WTC11 (cell line): Measurements from ENCODE around the gene LHFPL2. TPM values are rescaled to one million over a fixed set of nuclear protein-coding genes. Genes with fewer than 3 reads are reported as not detected.

ENCODE experiments used
- ATAC-seq: fragments of 200-7000 bp; cut with Tn5 transposase; 2 replicates; pipeline ENCODE4 v1.10.0; 2021; ENCODE audit warnings: mild to moderate bottlenecking, moderate library complexity
- CTCF ChIA-PET: fragments of 300-600 bp; sonication (Branson Sonifier 250); formaldehyde crosslinking; loops from one replicate; lab custom pipeline; 2021; ENCODE audit warnings: antibody characterized with exemption; lab: Charles Lee
- POLR2A ChIA-PET: fragments of 350-600 bp; sonication (Branson Sonifier 250); formaldehyde crosslinking; loops from one replicate; lab custom pipeline; 2021; ENCODE audit warnings: antibody characterized with exemption; lab: Charles Lee
- DNase-seq: peaks from one replicate; pipeline ENCODE4 v3.0.0; 2021; ENCODE audit warnings: low spot score
- H3K27ac Mint-ChIP-seq: 2 replicates; pipeline ENCODE4 v1.8.0; 2021; ENCODE audit warnings: mixed read lengths
- H3K27me3 Mint-ChIP-seq: 2 replicates; pipeline ENCODE4 v1.8.0; 2021; ENCODE audit warnings: low read depth, mild to moderate bottlenecking, moderate library complexity, mixed read lengths
- H3K36me3 Mint-ChIP-seq: 2 replicates; pipeline ENCODE4 v1.8.0; 2021; ENCODE audit warnings: mixed read lengths
- H3K4me1 Mint-ChIP-seq: 2 replicates; pipeline ENCODE4 v1.8.0; 2022; ENCODE audit warnings: mixed read lengths
- H3K4me3 Mint-ChIP-seq: 2 replicates; pipeline ENCODE4 v1.8.0; 2021; ENCODE audit warnings: mild to moderate bottlenecking, moderate library complexity, mixed read lengths
- H3K9me3 Mint-ChIP-seq: 2 replicates; pipeline ENCODE4 v1.8.0; 2021; ENCODE audit warnings: mixed read lengths
- ATF1 ChIP-seq: sonication (generic); formaldehyde crosslinking; IDR thresholded peaks from 2 replicates; pipeline ENCODE4 v1.8.1; 2023; ENCODE audit warnings: mild to moderate bottlenecking, moderate library complexity, missing genetic modification reagents
- CBFB ChIP-seq: sonication (generic); formaldehyde crosslinking; IDR thresholded peaks from 2 replicates; pipeline ENCODE4 v1.8.1; 2022; ENCODE audit warnings: mild to moderate bottlenecking, low read depth, missing genetic modification reagents
- CDX4 ChIP-seq: fragments of 250-450 bp; sonication (Bioruptor Pico); IDR thresholded peaks from 2 replicates; pipeline ENCODE4 v1.9.0; 2021; ENCODE audit warnings: moderate library complexity, mild to moderate bottlenecking, inconsistent platforms, borderline replicate concordance
- CTCF ChIP-seq: fragments of 200-600 bp; IDR thresholded peaks from 2 replicates; pipeline ENCODE4 v1.8.0; 2022; ENCODE audit warnings: antibody characterized with exemption
- EMX1 ChIP-seq: fragments of 250-450 bp; sonication (Bioruptor Pico); IDR thresholded peaks from 2 replicates; pipeline ENCODE4 v1.8.0; 2021; ENCODE audit warnings: mild to moderate bottlenecking
- ERG ChIP-seq: fragments of 250-450 bp; sonication (Bioruptor Pico); IDR thresholded peaks from 2 replicates; pipeline ENCODE4 v1.8.0; 2021; ENCODE audit warnings: mild to moderate bottlenecking
- HMGA2 ChIP-seq: fragments of 250-450 bp; sonication (Bioruptor Pico); IDR thresholded peaks from 2 replicates; pipeline ENCODE4 v1.4.0; 2021; ENCODE audit warnings: mild to moderate bottlenecking, moderate library complexity
- NFATC4 ChIP-seq: fragments of 250-450 bp; sonication (Bioruptor Pico); IDR thresholded peaks from 2 replicates; pipeline ENCODE4 v1.9.0; 2021; ENCODE audit warnings: mild to moderate bottlenecking
- TEAD4 ChIP-seq: sonication (generic); formaldehyde crosslinking; IDR thresholded peaks from 2 replicates; pipeline ENCODE4 v1.8.0; 2022; ENCODE audit warnings: mild to moderate bottlenecking, missing genetic modification reagents
- ZNF317 ChIP-seq: sonication (generic); formaldehyde crosslinking; IDR thresholded peaks from 2 replicates; pipeline ENCODE4 v1.8.1; 2023; ENCODE audit warnings: low read depth, mild to moderate bottlenecking, moderate library complexity, missing genetic modification reagents, borderline replicate concordance
- total RNA-seq: library from RNA; stranded (reverse); gene quantifications from 3 replicates; pipeline ENCODE4 v1.2.3, GENCODE V29; 2021
- TF ChIP-seq, protein P1 (sequence below): sonication (generic); formaldehyde crosslinking; IDR thresholded peaks from 2 replicates; pipeline ENCODE4 v1.8.1; 2022; ENCODE audit warnings: low read depth, missing genetic modification reagents, borderline replicate concordance
- TF ChIP-seq, protein P2 (sequence below): sonication (generic); formaldehyde crosslinking; conservative IDR thresholded peaks from 2 replicates; pipeline ENCODE4 v1.8.1; 2022; ENCODE audit warnings: mild to moderate bottlenecking, missing genetic modification reagents
- TF ChIP-seq, protein P3 (sequence below): fragments of 250-450 bp; sonication (Bioruptor Pico); IDR thresholded peaks from 2 replicates; pipeline ENCODE4 v2.1.2; 2022; ENCODE audit warnings: mild to moderate bottlenecking, moderate library complexity
- TF ChIP-seq, protein P4 (sequence below): fragments of 250-450 bp; sonication (Bioruptor Pico); conservative IDR thresholded peaks from 2 replicates; pipeline ENCODE4 v1.9.0; 2021; ENCODE audit warnings: mild to moderate bottlenecking
- TF ChIP-seq, protein P5 (sequence below): sonication (generic); formaldehyde crosslinking; IDR thresholded peaks from 2 replicates; pipeline ENCODE4 v1.8.1; 2023; ENCODE audit warnings: mild to moderate bottlenecking, missing genetic modification reagents, moderate library complexity
- TF ChIP-seq, protein P6 (sequence below): sonication (generic); formaldehyde crosslinking; IDR thresholded peaks from 2 replicates; pipeline ENCODE4 v1.8.0; 2023; ENCODE audit warnings: missing genetic modification reagents, mild to moderate bottlenecking, borderline replicate concordance

LHFPL2 gene
- total RNA-seq, 1 experiment from 2014 or later, result 40.6 TPM

- Mint-ChIP-seq H3K4me3 (no peak overlapping the region), H3K36me3 (no peaks in the 10 kb centered on the region), H3K27me3 (no peaks in the 10 kb centered on the region), H3K4me1 (peaks cover 30% of the 10 kb centered on the region), H3K9me3 (no peaks in the 10 kb centered on the region), H3K27ac (peak overlapping the region; percentile 77)
- ChIA-PET CTCF (interaction anchor here (0.6 to 1.2 kb wide), 3 partner anchors 9 to 207 kb away, joined by 3 to 5 read pairs (median 3); no protein-coding TSS in a partner anchor), POLR2A (interaction anchor here (0.6 kb wide), 2 partner anchors 13 to 51 kb away, joined by 3 read pairs; no protein-coding TSS in a partner anchor)
- peak; percentile 50; the same call in 1 of the 2 replicates for ATAC-seq
- TF ChIP-seq ZNF317 (CRISPR knock-in tag), result peak; percentile 89
- no peak for TF ChIP-seq CBFB (CRISPR knock-in tag)
- no peak for DNase-seq
Observed at GRCh38 chr5:78527054-78527859, 121.3 kb downstream of the LHFPL2 start.

- no peaks in the 10 kb centered on the region for H3K9me3 Mint-ChIP-seq
- no peak for ATAC-seq
- no peak overlapping the region; the same call in 1 of the 2 replicates for H3K27ac Mint-ChIP-seq
- H3K4me1 Mint-ChIP-seq, result peaks cover 35% of the 10 kb centered on the region
- DNase-seq, result no peak
- H3K27me3 Mint-ChIP-seq, result no peaks in the 10 kb centered on the region
- no peaks in the 10 kb centered on the region for H3K36me3 Mint-ChIP-seq
- ChIA-PET POLR2A (no interaction called here), CTCF (interaction anchor here (1.2 kb wide), 1 partner anchor 205 kb away, joined by 3 read pairs; no protein-coding TSS in a partner anchor)
- H3K4me3 Mint-ChIP-seq, result no peak overlapping the region
- TF ChIP-seq ATF1, result no peak
- TF ChIP-seq ERG, result no peak
- TF ChIP-seq, protein P1, sequence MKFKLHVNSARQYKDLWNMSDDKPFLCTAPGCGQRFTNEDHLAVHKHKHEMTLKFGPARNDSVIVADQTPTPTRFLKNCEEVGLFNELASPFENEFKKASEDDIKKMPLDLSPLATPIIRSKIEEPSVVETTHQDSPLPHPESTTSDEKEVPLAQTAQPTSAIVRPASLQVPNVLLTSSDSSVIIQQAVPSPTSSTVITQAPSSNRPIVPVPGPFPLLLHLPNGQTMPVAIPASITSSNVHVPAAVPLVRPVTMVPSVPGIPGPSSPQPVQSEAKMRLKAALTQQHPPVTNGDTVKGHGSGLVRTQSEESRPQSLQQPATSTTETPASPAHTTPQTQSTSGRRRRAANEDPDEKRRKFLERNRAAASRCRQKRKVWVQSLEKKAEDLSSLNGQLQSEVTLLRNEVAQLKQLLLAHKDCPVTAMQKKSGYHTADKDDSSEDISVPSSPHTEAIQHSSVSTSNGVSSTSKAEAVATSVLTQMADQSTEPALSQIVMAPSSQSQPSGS (CRISPR knock-in tag), result no peak
- no peak for TF ChIP-seq EMX1 (CRISPR knock-in tag)
- TF ChIP-seq, protein P2, sequence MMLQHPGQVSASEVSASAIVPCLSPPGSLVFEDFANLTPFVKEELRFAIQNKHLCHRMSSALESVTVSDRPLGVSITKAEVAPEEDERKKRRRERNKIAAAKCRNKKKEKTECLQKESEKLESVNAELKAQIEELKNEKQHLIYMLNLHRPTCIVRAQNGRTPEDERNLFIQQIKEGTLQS (CRISPR knock-in tag), result no peak
- TF ChIP-seq, protein P3, sequence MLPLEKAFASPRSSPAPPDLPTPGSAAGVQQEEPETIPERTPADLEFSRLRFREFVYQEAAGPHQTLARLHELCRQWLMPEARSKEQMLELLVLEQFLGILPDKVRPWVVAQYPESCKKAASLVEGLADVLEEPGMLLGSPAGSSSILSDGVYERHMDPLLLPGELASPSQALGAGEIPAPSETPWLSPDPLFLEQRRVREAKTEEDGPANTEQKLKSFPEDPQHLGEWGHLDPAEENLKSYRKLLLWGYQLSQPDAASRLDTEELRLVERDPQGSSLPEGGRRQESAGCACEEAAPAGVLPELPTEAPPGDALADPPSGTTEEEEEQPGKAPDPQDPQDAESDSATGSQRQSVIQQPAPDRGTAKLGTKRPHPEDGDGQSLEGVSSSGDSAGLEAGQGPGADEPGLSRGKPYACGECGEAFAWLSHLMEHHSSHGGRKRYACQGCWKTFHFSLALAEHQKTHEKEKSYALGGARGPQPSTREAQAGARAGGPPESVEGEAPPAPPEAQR (CRISPR knock-in tag), result no peak
- TF ChIP-seq HMGA2 (CRISPR knock-in tag), result no peak
- no peak for TF ChIP-seq CTCF
- TF ChIP-seq NFATC4, result no peak
- TF ChIP-seq, protein P4, sequence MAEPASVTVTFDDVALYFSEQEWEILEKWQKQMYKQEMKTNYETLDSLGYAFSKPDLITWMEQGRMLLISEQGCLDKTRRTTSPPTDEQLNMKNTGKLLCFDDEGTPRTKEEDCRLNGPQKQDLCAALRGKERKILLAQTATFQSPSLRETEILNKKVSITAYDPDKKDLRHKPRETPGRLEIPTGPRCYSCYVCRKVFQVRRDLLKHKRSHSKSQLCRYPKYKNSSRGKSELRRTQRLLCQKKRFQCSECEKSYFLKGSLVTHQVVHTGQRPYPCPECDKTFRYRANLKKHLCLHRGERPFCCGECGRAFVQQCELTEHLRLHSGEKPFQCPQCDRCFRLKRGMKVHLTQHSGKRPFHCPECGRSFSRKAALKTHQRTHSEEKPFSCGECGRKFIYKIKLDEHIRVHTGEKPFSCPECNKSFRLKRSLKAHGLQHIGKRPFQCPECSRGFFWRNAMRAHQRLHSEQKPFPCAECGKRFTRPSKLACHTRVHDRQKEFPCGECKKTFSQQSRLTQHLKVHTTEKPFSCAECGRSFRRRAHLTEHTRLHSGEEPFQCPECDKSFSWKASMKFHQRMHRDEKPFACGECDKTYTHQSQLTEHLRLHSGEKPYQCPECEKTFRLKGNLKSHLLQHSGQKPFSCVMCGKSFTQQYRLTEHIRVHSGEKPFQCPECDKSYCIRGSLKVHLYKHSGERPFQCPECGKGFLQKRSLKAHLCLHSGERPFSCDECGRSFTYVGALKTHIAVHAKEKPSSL, result no peak
- no peak for TF ChIP-seq TEAD4
- TF ChIP-seq CDX4 (CRISPR knock-in tag), result no peak
- TF ChIP-seq, protein P5, sequence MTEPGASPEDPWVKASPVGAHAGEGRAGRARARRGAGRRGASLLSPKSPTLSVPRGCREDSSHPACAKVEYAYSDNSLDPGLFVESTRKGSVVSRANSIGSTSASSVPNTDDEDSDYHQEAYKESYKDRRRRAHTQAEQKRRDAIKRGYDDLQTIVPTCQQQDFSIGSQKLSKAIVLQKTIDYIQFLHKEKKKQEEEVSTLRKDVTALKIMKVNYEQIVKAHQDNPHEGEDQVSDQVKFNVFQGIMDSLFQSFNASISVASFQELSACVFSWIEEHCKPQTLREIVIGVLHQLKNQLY, result no peak
- TF ChIP-seq, protein P6, sequence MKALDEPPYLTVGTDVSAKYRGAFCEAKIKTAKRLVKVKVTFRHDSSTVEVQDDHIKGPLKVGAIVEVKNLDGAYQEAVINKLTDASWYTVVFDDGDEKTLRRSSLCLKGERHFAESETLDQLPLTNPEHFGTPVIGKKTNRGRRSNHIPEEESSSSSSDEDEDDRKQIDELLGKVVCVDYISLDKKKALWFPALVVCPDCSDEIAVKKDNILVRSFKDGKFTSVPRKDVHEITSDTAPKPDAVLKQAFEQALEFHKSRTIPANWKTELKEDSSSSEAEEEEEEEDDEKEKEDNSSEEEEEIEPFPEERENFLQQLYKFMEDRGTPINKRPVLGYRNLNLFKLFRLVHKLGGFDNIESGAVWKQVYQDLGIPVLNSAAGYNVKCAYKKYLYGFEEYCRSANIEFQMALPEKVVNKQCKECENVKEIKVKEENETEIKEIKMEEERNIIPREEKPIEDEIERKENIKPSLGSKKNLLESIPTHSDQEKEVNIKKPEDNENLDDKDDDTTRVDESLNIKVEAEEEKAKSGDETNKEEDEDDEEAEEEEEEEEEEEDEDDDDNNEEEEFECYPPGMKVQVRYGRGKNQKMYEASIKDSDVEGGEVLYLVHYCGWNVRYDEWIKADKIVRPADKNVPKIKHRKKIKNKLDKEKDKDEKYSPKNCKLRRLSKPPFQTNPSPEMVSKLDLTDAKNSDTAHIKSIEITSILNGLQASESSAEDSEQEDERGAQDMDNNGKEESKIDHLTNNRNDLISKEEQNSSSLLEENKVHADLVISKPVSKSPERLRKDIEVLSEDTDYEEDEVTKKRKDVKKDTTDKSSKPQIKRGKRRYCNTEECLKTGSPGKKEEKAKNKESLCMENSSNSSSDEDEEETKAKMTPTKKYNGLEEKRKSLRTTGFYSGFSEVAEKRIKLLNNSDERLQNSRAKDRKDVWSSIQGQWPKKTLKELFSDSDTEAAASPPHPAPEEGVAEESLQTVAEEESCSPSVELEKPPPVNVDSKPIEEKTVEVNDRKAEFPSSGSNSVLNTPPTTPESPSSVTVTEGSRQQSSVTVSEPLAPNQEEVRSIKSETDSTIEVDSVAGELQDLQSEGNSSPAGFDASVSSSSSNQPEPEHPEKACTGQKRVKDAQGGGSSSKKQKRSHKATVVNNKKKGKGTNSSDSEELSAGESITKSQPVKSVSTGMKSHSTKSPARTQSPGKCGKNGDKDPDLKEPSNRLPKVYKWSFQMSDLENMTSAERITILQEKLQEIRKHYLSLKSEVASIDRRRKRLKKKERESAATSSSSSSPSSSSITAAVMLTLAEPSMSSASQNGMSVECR (CRISPR knock-in tag), result no peak
Observed at GRCh38 chr5:78526049-78526525, 122.5 kb downstream of the LHFPL2 start.
